HG02840 (cell line): ENCODE data around the gene OIT3.
"Not testable (repeated sequence)": the region's sequence is repeated elsewhere in the genome, so short reads cannot be mapped to it uniquely, and the experiment has no call there.

Experiments
- ATAC-seq: cut with Tn5 transposase; IDR thresholded peaks from one replicate; pipeline ENCODE4 v1.9.1; 2021; ENCODE audit warnings: mild to moderate bottlenecking, moderate library complexity, moderate number of reproducible peaks; ENCODE audit not compliant: unreplicated experiment, low FRiP score

OIT3 gene

GRCh38 chr10:72898616-72899015 lies 5.1 kb downstream of the OIT3 start:
- ATAC-seq, result no peak

DNA sequence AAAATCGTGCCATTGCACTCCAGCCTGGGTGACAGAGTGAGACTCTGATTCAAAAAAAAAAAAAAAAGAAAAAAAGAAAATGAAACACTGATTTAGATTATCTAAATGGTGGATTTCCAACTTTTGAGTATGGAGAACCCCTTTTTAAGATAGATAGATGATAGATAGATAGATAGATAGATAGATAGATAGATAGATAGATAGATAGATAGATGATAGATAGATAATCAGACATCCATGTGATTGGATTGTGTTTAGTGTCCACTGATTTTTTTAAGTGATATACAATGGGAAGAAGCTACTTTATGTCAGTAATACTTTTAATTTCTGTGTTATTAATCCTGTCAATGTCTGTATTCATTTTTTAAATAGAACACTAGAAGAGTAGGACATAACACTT lies 6.0 kb downstream of the OIT3 start:
- ATAC-seq, result no peak

DNA sequence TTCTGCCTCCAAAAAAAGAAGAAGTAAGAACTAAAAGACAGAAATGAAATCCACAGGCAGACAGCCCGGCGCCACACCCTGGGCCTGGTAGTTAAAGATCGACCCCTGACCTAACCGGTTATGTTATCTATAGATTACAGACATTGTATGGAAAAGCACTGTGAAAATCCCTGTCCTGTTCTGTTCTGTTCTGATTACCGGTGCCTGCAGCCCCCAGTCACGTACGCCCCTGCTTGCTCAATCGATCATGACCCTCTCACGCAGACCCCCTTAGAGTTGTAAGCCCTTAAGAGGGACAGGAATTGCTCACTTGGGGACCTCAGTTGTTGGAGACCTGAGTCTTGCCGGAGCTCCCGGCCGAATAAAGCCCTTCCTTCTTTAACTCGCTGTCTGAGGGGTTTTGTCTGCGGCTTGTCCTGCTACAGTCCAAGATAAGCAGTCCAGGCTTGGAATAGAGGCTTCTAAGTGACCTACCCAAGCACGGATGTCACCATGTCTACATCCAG lies 10.5 kb downstream of the OIT3 start:
- ATAC-seq, result not testable (repeated sequence)

DNA sequence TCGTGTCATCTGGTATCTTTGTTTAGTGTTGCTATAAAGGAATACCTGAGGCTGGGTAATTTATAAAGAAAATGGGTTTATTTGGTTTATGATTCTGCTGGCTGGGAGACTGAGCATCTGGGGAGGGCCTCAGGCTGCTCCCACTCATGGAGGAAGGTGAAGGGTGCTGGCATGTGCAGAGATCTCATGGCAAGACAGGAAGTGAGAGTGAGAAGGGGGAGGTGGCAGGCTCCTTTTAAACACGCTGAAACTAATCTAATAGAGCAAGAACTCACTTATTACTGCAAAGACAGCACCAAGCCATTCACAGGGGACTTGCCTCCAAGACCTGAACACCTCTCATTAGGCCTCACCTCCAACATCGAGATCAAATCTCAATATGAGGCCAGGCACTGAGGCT lies 11.3 kb downstream of the OIT3 start:
- ATAC-seq, result no peak

DNA sequence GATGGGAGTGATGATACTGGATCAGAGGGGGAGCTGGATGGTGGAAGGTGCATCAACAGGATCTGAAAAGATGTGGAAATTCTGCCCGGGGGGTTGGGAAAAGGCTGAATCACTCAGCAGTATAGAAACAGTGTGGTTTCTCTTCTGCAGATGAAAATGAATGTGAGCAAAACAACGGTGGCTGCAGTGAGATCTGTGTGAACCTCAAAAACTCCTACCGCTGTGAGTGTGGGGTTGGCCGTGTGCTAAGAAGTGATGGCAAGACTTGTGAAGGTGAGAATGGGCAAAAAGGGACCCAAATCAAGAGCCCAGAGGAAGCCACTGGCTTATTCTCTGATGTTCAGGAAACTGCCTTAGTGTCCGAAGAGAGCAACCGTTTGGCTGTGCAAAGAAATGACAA lies 12.9 kb downstream of the OIT3 start:
- ATAC-seq, result no peak

GRCh38 chr10:72910705-72911104 lies 17.2 kb downstream of the OIT3 start:
- no peak for ATAC-seq

DNA sequence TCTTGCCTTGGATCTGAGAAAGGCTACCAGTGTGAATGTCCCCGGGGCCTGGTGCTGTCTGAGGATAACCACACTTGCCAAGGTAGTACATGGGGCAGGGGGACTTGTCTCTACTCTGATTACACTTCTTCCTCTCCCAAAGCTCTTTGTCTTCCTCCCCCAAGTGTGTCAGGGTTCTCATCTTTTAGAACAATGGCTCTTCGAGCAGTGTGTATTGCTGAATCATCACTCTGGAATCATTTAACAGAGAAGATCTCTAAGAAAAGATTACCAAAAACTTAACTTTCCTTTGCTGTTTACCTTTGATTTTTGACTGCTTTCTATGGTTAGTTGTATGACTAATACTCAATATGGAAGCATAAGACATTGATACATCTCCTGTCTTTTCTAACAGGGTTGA lies 18.2 kb downstream of the OIT3 start:
- ATAC-seq, result no peak

DNA sequence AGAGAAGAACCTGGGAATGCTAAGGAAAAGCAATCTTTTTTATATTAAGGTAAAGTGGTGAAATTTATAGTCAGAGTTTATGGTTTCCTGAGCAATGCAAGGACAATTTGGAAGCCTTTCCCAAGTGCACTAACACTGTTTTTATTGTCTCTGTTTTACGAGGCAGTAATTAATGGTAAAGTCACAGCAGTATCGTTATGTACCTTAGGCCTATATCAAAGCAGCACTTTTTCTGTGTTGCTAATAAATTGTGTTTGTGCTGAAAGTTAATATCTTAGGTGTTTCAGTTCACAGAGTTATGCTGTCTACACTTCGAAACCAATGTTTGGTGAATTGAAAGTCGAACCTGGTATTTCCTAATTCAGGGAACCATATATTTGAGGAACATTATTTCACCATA lies 19.2 kb downstream of the OIT3 start:
- no peak for ATAC-seq

DNA sequence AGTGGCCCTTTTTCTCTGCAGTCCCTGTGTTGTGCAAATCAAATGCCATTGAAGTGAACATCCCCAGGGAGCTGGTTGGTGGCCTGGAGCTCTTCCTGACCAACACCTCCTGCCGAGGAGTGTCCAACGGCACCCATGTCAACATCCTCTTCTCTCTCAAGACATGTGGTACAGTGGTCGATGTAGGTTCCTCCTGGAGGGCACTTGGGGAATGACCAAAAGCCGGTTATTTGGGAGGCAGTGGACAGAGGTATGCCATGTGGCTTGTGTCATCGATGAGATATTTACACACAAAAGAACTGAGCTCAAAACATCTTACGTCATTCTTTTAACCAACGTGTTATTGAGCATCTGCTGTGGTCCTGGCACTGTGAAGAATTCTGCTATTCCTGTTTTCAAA lies 19.7 kb downstream of the OIT3 start:
- ATAC-seq, result no peak

DNA sequence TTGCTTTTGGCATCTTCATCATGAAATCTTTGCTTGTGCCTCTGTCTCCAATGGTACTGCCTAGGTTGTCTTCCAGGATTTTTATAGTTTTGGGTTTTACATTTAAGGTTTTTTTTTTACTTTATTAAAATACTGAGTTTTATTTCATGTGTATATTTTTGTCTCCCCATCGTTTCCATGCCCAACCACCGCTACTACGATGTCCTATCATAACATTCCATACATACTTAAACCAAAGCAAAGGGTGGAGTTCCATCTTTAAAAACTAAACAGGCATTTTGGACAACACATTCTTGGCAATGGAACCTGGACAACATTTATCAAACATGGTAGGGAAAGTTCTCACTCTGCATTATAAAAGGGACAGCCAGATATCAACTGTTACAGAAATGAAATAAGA lies 23.7 kb downstream of the OIT3 start:
- ATAC-seq, result not testable (repeated sequence)

DNA sequence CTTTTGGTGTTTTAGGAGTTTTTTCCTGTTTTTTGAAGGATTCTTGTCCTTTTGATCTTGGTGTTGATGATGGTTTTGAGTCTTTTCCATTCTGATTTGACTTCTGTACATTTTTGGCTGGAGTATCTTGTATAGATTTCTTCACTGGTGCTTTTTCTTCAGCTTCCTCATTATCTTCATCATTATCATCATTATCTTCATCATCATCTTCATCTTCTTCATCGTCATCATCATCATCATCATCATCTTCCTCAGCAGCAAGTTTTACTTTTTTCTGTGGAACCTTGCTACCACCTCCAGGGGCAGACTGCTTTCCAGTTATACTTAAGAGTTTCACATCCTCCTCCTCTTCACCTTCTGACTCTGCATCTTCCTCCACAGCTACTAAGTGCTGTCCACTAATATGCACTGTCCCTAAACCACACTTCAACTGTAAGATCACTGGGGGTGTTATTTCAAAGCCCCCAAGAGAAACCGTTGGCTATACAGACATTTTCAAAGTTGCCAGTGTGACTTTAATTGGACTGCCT lies 24.3 kb downstream of the OIT3 start:
- ATAC-seq, result not testable (repeated sequence)

- ATAC-seq, result no peak
Observed at GRCh38 chr10:72918352-72918751, 24.8 kb downstream of the OIT3 start.

DNA sequence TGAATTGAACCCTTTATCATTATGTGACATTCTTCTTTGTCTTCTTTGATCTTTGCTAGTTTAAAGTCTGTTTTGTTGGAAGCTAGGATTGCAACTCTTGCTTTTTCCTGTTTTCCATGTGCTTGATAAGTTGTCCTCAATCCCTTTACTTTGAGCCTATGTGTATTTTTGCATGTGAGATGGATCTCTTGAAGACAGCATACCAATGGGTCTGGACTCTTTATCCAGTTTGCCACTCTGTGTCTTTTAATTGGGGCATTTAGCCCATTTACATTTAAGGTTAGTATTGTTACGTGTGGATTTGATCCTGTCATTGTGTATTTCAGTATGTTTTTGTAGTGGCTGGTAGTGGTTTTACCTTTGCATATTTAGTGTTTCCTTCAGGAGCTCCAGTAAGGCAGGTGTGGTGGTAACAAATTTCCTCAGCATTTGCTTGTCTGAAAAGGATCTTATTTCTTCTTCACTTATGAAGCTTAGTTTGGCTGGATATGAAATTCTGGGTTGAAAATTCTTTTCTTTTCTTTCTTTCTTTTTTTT lies 27.7 kb downstream of the OIT3 start:
- not testable (repeated sequence) for ATAC-seq

DNA sequence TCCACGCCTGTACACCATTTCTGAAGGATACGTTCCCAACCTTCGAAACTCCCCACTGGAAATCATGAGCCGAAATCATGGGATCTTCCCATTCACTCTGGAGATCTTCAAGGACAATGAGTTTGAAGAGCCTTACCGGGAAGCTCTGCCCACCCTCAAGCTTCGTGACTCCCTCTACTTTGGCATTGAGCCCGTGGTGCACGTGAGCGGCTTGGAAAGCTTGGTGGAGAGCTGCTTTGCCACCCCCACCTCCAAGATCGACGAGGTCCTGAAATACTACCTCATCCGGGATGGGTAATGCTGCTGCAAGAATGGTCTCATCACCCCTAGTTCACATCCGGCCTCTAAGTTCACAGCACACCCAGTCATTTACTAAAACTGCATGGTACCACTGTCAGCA lies 30.8 kb downstream of the OIT3 start:
- no peak for ATAC-seq

DNA sequence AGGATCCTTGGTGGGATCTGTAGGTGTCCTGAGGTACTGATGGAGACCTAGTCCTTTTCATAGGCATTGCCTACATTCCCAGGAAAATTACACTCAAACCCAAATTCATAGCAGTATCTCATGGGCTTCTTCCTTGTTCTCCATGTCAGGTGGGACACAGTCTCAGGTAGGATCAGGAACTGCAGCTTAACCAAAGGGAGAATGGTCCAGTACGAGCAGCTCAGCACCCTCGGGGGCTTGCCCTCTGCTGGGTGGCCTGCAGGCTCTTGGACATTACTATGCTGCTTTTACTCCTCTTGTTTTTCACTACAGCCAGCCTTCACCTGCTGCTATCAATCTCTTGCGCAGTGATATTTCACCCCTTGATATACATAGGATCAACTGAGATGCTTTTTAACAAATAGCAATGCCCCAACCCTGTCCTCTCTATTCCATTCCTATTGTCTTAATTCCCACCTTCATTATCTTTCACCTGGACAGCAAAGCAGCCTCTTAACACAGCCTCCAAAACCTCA lies 32.5 kb downstream of the OIT3 start:
- no peak for ATAC-seq

- ATAC-seq, result no peak
Observed at GRCh38 chr10:72927485-72927884, 33.9 kb downstream of the OIT3 start.

DNA sequence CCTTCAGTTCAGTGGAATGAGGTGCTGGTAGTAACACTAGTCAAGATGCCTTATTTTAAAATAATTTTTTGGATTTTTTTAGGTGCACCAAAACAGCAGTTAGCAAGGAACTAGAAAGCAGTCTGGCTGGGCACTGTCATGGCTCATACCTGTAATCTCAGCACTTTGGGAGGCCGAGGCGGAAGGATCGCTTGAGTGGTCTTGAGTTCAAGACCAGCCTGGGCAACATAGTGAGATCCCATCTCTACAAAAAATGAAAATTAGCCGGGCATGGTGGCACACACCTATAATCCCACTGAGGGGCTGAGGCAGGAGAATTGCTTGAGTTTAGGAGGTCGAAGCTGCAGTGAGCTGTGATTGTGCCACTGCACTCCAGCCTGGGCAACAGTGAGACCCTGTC lies 35.3 kb downstream of the OIT3 start:
- ATAC-seq, result no peak

DNA sequence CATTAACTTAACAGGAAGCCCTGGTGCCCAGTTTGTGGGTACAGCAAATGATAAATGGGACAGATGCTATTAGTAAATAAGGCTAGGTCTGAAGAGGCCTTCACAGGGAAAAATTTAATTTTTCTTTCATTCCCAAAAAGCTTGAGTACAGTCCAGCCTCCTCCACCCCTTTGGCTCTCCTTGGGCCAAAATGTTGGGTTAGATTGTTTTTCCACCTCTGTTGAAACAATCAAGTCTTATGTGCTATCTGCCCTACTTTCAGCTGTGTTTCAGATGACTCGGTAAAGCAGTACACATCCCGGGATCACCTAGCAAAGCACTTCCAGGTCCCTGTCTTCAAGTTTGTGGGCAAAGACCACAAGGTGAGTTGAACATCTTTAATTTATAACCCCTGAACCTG lies 36.7 kb downstream of the OIT3 start:
- ATAC-seq, result no peak

GRCh38 chr10:72932259-72933015 lies 38.9 kb downstream of the OIT3 start:
- no peak for ATAC-seq

- no peak for ATAC-seq
Observed at GRCh38 chr10:72935361-72935760, 41.8 kb downstream of the OIT3 start.

GRCh38 chr10:72943498-72944234 lies 50.1 kb downstream of the OIT3 start:
- ATAC-seq, result no peak
